Measurements from ENCODE around the gene ARHGEF19. TPM values are rescaled to one million over a fixed set of nuclear protein-coding genes. Genes with fewer than 3 reads are reported as not detected.
"Not testable (repeated sequence)": the region's sequence is repeated elsewhere in the genome, so short reads cannot be mapped to it uniquely, and the experiment has no call there.

The ARHGEF19 gene
- total RNA-seq, 4 donors from 2014 or later, result 33.0 to 83.8 (median 45.7) TPM

DNA sequence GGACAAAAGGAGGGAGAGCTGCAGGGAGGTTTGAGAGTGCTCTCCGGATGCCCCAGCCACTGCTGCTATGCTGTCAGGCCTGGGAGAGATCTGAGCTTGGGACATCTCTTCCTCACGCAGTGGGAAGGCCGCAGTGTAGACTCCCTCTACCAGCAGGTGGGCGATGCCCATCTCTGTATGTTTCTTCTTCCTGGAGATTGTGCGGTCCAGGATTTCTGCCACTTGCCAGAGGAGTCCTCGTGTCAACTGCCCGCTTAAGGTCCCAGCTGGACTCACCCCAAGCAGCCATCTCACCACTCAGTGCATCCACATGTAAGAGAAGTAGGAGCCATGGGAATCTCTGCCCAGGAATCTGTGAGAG lies 13.7 kb upstream of the ARHGEF19 start:
- 100% methylated on average over 1 of the region's 7 CpGs for WGBS
- Histone ChIP-seq H3K4me3 (no peak overlapping the region), H3K36me3 (no peaks in the 10 kb centered on the region), H3K4me1 (peaks cover 11% of the 10 kb centered on the region), H3K27ac (no peak overlapping the region), H3K9me3 (no peaks in the 10 kb centered on the region), H3K27me3 (peaks cover 20% of the 10 kb centered on the region)
- DNase-seq (ENCODE audit: low spot score in 2 of 2), result no peak
- TF ChIP-seq EP300 (IDR thresholded peaks at IDR 0.05) (no peak), POLR2AphosphoS5 (IDR thresholded peaks at IDR 0.05) (no peak), POLR2A (IDR thresholded peaks at IDR 0.05) (no peak)
- TF ChIP-seq, protein P1, sequence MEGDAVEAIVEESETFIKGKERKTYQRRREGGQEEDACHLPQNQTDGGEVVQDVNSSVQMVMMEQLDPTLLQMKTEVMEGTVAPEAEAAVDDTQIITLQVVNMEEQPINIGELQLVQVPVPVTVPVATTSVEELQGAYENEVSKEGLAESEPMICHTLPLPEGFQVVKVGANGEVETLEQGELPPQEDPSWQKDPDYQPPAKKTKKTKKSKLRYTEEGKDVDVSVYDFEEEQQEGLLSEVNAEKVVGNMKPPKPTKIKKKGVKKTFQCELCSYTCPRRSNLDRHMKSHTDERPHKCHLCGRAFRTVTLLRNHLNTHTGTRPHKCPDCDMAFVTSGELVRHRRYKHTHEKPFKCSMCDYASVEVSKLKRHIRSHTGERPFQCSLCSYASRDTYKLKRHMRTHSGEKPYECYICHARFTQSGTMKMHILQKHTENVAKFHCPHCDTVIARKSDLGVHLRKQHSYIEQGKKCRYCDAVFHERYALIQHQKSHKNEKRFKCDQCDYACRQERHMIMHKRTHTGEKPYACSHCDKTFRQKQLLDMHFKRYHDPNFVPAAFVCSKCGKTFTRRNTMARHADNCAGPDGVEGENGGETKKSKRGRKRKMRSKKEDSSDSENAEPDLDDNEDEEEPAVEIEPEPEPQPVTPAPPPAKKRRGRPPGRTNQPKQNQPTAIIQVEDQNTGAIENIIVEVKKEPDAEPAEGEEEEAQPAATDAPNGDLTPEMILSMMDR (IDR thresholded peaks at IDR 0.05), result no peak

DNA sequence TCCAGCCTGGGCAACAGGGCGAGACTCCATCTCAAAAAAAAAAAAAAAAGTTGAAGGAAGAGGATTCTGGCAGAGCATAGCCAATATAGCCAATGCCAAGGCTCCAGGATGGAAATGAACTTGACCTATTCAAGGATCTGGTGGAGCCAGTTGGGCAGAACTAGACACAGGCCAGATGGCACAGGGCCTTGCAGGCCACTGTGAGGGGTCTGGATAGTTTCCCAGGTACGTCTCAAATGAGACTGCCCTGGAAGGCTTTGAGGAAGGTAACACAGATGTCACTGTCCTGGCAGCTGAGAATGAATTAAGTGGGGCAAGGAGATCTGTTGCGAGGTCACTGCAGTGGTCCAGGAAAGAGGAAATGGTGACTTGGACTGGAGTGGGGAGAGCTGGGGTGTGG lies 12.0 kb upstream of the ARHGEF19 start:
- WGBS, result 87% methylated on average over 3 of the region's 3 CpGs
- TF ChIP-seq POLR2A (IDR thresholded peaks at IDR 0.05) (no peak), POLR2AphosphoS5 (IDR thresholded peaks at IDR 0.05) (no peak), EP300 (IDR thresholded peaks at IDR 0.05) (no peak)
- TF ChIP-seq, protein P1 (IDR thresholded peaks at IDR 0.05), result no peak
- no peak overlapping the region for H3K4me3 ChIP-seq
- no peaks in the 10 kb centered on the region for H3K36me3 ChIP-seq
- peaks cover 20% of the 10 kb centered on the region for H3K27me3 ChIP-seq
- H3K27ac ChIP-seq, result no peak overlapping the region
- no peak for DNase-seq (ENCODE audit: low spot score in 2 of 2)
- no peaks in the 10 kb centered on the region for H3K9me3 ChIP-seq
- peaks cover 11% of the 10 kb centered on the region for H3K4me1 ChIP-seq

GRCh38 chr1:16222716-16223115 lies 10.3 kb upstream of the ARHGEF19 start:
- H3K27ac ChIP-seq; H3K9me3 ChIP-seq; DNase-seq (ENCODE audit: low spot score in 2 of 2); H3K4me3 ChIP-seq; H3K36me3 ChIP-seq: not testable (repeated sequence)
- peaks cover 19% of the 10 kb centered on the region for H3K27me3 ChIP-seq
- WGBS, result 86% methylated on average over 14 of the region's 14 CpGs
- peaks cover 16% of the 10 kb centered on the region for H3K4me1 ChIP-seq

DNA sequence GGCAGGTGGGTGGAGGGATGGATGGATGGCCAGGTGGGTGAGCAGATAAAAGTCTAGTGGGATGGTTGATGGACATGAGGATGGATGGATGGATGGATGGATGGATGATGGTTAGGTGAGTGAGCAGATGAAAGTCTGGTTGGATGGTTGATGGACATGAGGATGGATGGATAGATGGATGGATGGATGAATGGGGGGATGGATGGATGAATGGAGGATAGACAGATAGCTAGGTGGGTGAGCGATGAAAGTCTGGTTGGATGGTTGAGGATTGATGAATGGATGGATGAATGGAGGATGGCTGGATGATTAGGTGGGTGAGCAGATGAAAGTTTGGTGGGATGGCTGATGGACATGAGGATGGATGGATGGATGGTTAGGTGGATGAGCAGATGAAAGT lies 9.0 kb upstream of the ARHGEF19 start:
- H3K36me3 ChIP-seq, result no peaks in the 10 kb centered on the region
- DNase-seq (ENCODE audit: low spot score in 2 of 2), result no peak
- peaks cover 7% of the 10 kb centered on the region for H3K27me3 ChIP-seq
- peaks cover 17% of the 10 kb centered on the region for H3K4me1 ChIP-seq
- 93% methylated on average over 1 of the region's 1 CpG for WGBS
- no peak overlapping the region for H3K27ac ChIP-seq
- TF ChIP-seq EP300 (IDR thresholded peaks at IDR 0.05) (no peak), POLR2AphosphoS5 (IDR thresholded peaks at IDR 0.05) (no peak), POLR2A (IDR thresholded peaks at IDR 0.05) (no peak)
- TF ChIP-seq, protein P1 (IDR thresholded peaks at IDR 0.05), result no peak
- no peaks in the 10 kb centered on the region for H3K9me3 ChIP-seq
- no peak overlapping the region for H3K4me3 ChIP-seq

- no peaks in the 10 kb centered on the region for H3K27me3 ChIP-seq
- H3K36me3 ChIP-seq, result no peaks in the 10 kb centered on the region
- TF ChIP-seq POLR2AphosphoS5 (IDR thresholded peaks at IDR 0.05) (no peak), EP300 (IDR thresholded peaks at IDR 0.05) (no peak), POLR2A (IDR thresholded peaks at IDR 0.05) (no peak)
- TF ChIP-seq, protein P1 (IDR thresholded peaks at IDR 0.05), result no peak
- H3K4me1 ChIP-seq, result peaks cover 22% of the 10 kb centered on the region
- no peak overlapping the region for H3K27ac ChIP-seq
- WGBS, result 88% methylated on average over 4 of the region's 4 CpGs
- no peak for DNase-seq (ENCODE audit: low spot score in 2 of 2)
- no peak overlapping the region for H3K4me3 ChIP-seq
- H3K9me3 ChIP-seq, result no peaks in the 10 kb centered on the region
Measured at GRCh38 chr1:16219968-16220500, 7.6 kb upstream of the ARHGEF19 start.

DNA sequence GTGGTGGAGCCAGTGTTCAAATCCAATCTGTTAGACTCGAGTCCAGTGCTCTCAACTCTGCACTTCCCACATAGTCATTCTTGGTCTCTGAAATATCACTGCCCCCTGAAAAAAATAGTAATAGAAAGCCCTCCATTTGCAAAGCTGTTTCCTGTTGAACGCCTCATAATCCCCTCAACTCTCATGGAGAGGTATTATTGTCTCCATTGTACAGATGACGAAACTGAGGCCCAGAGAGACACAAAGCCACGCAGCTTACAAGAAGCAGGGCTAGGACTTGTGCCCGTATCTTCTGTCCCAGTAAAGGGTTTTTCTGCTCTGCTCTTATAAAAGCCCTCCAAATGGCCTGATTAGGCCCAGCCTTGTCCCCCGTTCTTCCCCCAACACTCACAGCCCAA lies 6.2 kb upstream of the ARHGEF19 start:
- no peaks in the 10 kb centered on the region for H3K27me3 ChIP-seq
- TF ChIP-seq, protein P1 (IDR thresholded peaks at IDR 0.05), result no peak
- TF ChIP-seq POLR2AphosphoS5 (IDR thresholded peaks at IDR 0.05), result no peak
- TF ChIP-seq POLR2A (IDR thresholded peaks at IDR 0.05), result no peak
- no peak for TF ChIP-seq EP300 (IDR thresholded peaks at IDR 0.05)
- no peak overlapping the region for H3K4me3 ChIP-seq
- WGBS, result 96% methylated on average over 6 of the region's 6 CpGs
- DNase-seq (ENCODE audit: low spot score in 2 of 2), result no peak
- no peak overlapping the region for H3K27ac ChIP-seq
- H3K4me1 ChIP-seq, result peaks cover 22% of the 10 kb centered on the region
- H3K9me3 ChIP-seq, result no peaks in the 10 kb centered on the region
- H3K36me3 ChIP-seq, result no peaks in the 10 kb centered on the region
